ENCODE data around the gene COPZ1. TPM values are rescaled to one million over a fixed set of nuclear protein-coding genes. Genes with fewer than 3 reads are reported as not detected.

The COPZ1 gene
- total RNA-seq, 1 donor = 139 TPM

DNA sequence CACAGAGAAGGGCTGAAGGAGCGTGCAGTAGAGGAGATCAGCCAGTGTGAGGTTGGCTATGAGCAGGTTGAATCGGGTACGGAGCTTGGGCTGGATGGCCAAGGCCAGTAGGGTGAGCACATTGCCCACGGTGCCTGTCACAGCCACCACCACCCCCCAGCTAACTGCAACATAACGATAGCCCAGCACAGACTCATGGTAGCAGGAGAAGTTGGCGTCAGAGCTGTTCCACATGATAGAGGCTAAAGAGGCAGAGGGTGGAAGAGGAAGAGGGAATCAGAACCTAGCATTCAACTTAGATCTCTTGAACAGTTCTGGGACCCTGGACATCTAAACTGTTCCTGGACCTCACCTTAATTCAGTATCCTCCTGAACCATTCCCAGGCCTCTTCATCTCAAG lies 38.7 kb downstream of the COPZ1 start:
- no peak for DNase-seq (ENCODE audit: low read depth)
- TF ChIP-seq, protein P1, sequence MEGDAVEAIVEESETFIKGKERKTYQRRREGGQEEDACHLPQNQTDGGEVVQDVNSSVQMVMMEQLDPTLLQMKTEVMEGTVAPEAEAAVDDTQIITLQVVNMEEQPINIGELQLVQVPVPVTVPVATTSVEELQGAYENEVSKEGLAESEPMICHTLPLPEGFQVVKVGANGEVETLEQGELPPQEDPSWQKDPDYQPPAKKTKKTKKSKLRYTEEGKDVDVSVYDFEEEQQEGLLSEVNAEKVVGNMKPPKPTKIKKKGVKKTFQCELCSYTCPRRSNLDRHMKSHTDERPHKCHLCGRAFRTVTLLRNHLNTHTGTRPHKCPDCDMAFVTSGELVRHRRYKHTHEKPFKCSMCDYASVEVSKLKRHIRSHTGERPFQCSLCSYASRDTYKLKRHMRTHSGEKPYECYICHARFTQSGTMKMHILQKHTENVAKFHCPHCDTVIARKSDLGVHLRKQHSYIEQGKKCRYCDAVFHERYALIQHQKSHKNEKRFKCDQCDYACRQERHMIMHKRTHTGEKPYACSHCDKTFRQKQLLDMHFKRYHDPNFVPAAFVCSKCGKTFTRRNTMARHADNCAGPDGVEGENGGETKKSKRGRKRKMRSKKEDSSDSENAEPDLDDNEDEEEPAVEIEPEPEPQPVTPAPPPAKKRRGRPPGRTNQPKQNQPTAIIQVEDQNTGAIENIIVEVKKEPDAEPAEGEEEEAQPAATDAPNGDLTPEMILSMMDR (IDR thresholded peaks at IDR 0.05; ENCODE audit: insufficient read depth, low read length) = no peak
- H3K4me3 ChIP-seq (ENCODE audit: low read depth, low read length) = no peak overlapping the region

DNA sequence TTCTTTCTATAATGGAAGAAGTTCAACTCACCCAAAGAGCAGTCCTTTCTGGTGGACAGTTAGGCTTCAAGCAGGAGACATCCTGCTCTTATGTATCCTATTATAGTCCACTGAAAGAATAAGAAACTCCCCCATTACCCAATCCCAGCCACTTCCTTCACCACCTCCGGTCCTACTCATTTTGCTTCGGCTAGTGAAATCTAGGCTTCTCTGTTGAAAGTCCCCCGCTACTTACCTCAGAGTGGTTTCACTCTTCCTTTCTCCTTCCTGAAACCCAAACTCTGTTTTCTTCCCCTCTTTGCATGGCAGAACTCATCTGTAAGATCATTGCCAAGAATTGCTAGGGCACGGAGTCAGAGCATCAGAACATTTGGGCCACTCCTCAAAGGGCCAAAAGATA lies 39.5 kb downstream of the COPZ1 start, which contains the start of gene GPR84:
Gene GPR84, minus strand, starts transcription at position 74 of the 400 bp plus-strand sequence. CDS start 635 bp downstream, outside the sequence.
- TF ChIP-seq, protein P1 (IDR thresholded peaks at IDR 0.05; ENCODE audit: insufficient read depth, low read length) = no peak
- no peak for DNase-seq (ENCODE audit: low read depth)
- H3K4me3 ChIP-seq (ENCODE audit: low read depth, low read length) = no peak within 1 kb of the TSS

GRCh38 chr12:54368025-54368708 lies 43.2 kb downstream of the COPZ1 start:
- TF ChIP-seq, protein P1 (IDR thresholded peaks at IDR 0.05; ENCODE audit: insufficient read depth, low read length) = no peak
- no peak overlapping the region for H3K4me3 ChIP-seq (ENCODE audit: low read depth, low read length)
- DNase-seq (ENCODE audit: low read depth) = no peak

DNA sequence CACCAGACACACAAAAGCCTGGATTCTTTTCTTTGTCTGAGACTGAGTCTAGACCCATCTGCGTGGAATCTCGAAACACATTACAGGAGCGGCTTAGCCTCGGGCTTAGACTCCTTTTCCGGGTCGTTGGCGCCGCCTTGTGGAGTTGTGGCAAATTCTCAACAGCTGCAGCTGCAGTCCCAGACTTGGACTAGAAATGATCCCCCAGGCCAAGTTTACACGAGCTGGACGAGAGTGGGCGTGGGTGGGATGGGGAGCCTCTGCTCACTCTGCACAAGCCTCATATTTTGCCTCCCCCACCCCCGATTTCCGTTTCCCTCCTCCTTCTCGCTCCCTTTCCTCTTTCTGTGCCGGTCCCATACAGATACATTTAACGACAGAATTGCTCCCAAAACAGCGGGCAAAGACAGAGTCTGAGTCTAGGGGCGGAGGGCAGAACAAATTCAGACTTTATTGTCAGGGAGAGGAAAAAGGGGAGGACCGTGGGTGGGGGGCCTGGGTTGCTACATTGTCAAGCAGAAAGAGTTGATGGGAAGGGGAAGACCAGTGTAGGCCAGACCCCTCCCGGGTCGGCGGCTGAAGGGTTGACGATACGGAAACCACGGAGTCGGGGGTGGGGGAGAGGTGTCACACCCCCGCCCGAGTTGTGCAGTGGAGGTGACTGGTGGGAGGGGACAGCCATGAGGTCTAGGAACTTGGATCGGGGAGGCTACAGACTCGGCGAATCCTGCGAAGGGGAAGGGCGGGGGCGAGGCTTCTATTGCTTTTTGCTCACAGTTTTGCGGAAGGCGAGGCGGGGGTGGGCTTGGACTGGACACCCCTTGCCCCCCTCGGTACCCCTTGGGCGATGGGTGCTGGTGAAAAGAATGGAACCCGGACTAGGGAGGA lies 44.0 kb downstream of the COPZ1 start:
- peak; percentile 94 for DNase-seq (ENCODE audit: low read depth)
- peak overlapping the region; percentile 37 for H3K4me3 ChIP-seq (ENCODE audit: low read depth, low read length)
- TF ChIP-seq, protein P1 (IDR thresholded peaks at IDR 0.05; ENCODE audit: insufficient read depth, low read length) = peak; percentile 94

- H3K4me3 ChIP-seq (ENCODE audit: low read depth, low read length) = no peak overlapping the region
- TF ChIP-seq, protein P1 (IDR thresholded peaks at IDR 0.05; ENCODE audit: insufficient read depth, low read length) = no peak
- no peak for DNase-seq (ENCODE audit: low read depth)
Measured at GRCh38 chr12:54369597-54370131, 44.7 kb downstream of the COPZ1 start.

DNA sequence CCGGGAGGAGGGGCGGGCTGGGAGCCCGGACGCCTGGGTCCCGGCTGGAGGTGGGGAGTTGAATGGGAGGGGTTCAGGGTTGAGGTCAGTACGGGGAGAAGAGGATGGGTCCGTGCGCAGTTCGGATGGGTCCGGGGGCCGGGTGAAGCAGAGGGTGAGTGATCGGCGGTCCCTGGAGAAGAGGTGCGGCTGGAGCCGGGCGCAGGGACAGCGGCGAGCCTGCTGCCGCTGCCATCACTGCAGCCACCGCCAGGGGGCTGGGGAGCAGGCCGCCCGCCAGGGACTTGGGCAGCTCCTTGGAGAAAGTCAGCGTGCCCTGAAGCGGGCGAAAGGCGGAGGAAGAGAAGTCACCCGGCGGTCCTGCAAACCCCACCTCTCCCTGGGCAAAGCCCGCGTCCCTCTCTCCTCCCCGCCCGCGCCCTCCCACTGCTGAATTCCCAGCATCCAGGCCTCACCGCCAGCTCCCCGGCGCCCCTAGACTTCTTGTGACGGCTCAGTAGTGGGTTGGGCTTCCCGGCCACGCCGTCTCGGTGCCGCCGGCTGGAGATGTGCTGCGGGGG lies 45.3 kb downstream of the COPZ1 start:
- peak; percentile 85 for DNase-seq (ENCODE audit: low read depth)

More for the DNA sequence above, 45.3 kb downstream of the COPZ1 start:
- peak overlapping the region; percentile 53 for H3K4me3 ChIP-seq (ENCODE audit: low read depth, low read length)
- TF ChIP-seq, protein P1 (IDR thresholded peaks at IDR 0.05; ENCODE audit: insufficient read depth, low read length) = peak; percentile 92

All from fibroblast of the aortic adventitia (primary cell).